ENCODE data around the gene RDX.

Gene RDX

DNA sequence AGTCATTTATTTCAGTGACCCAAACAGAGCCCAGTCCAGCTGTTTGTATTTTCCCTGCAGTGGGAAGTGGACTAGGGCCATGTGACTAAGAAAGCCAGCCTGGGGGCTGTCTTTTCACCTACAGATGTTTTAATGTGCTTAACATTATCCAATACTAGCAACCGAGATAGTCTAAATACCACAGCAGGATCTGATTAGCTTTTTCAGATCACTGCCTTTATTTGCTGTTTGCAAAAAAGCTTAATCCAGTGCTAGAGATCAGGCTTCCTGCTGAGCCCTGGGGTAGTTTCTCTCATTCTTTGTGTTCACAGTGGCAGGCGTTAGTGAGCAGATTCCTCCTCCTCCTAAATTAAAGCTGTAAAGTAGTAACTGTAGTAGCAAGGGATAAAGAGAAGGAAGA is 168.3 kb downstream of the RDX start:
- TF ChIP-seq L3MBTL2 (conservative IDR thresholded peaks at IDR 0.05) (no peak), FOXA1 (IDR thresholded peaks at IDR 0.05) (no peak), TARDBP (IDR thresholded peaks at IDR 0.05) (no peak), SP1 (IDR thresholded peaks at IDR 0.05) (no peak), ZNF384 (IDR thresholded peaks at IDR 0.05) (no peak), FOXK2 (IDR thresholded peaks at IDR 0.05) (no peak), HDGF (IDR thresholded peaks at IDR 0.05; ENCODE audit: borderline replicate concordance) (no peak), BHLHE40 (IDR thresholded peaks at IDR 0.05; ENCODE audit: borderline replicate concordance) (no peak), SUZ12 (IDR thresholded peaks at IDR 0.05) (no peak), NFRKB (IDR thresholded peaks at IDR 0.05) (no peak), ARNT (IDR thresholded peaks at IDR 0.05) (no peak), LEF1 (IDR thresholded peaks at IDR 0.05; ENCODE audit: borderline replicate concordance) (no peak), FOXM1 (IDR thresholded peaks at IDR 0.05; ENCODE audit: borderline replicate concordance) (no peak), ELF4 (IDR thresholded peaks at IDR 0.05) (no peak), PKNOX1 (IDR thresholded peaks at IDR 0.05) (no peak), CTBP1 (IDR thresholded peaks at IDR 0.05; ENCODE audit: borderline replicate concordance) (no peak)
- ChIA-PET CTCF (interaction anchor here (0.7 kb wide), 1 partner anchor 1414 kb away, joined by 3 read pairs; no protein-coding TSS in a partner anchor), POLR2A (interaction anchor here (1.4 kb wide), 1 partner anchor 36 kb away, joined by 3 read pairs; no protein-coding TSS in a partner anchor)
- DNase-seq (ENCODE audit: extremely low spot score) = no peak

- POLR2A ChIA-PET = interaction anchor here (1.4 kb wide), 1 partner anchor 34 kb away, joined by 3 read pairs; no protein-coding TSS in a partner anchor
- TF ChIP-seq ELF4 (IDR thresholded peaks at IDR 0.05) (no peak), FOXM1 (IDR thresholded peaks at IDR 0.05; ENCODE audit: borderline replicate concordance) (no peak), ZNF384 (IDR thresholded peaks at IDR 0.05) (no peak), L3MBTL2 (conservative IDR thresholded peaks at IDR 0.05) (no peak), FOXK2 (IDR thresholded peaks at IDR 0.05) (no peak), LEF1 (IDR thresholded peaks at IDR 0.05; ENCODE audit: borderline replicate concordance) (no peak), CTBP1 (IDR thresholded peaks at IDR 0.05; ENCODE audit: borderline replicate concordance) (no peak), SP1 (IDR thresholded peaks at IDR 0.05) (no peak), FOXA1 (IDR thresholded peaks at IDR 0.05) (no peak), ARNT (IDR thresholded peaks at IDR 0.05) (no peak), SUZ12 (IDR thresholded peaks at IDR 0.05) (no peak), BHLHE40 (IDR thresholded peaks at IDR 0.05; ENCODE audit: borderline replicate concordance) (no peak), PKNOX1 (IDR thresholded peaks at IDR 0.05) (no peak), HDGF (IDR thresholded peaks at IDR 0.05; ENCODE audit: borderline replicate concordance) (no peak), TARDBP (IDR thresholded peaks at IDR 0.05) (no peak), NFRKB (IDR thresholded peaks at IDR 0.05) (no peak)
- CTCF ChIA-PET = no interaction called here
- no peak for DNase-seq (ENCODE audit: extremely low spot score)
These were observed 169.5 kb downstream of the RDX start for GRCh38 chr11:110126936-110127335.

- CTCF ChIA-PET = no interaction called here
These were observed 170.8 kb downstream of the RDX start for GRCh38 chr11:110125632-110126031.

More at GRCh38 chr11:110125632-110126031, 170.8 kb downstream of the RDX start:
- POLR2A ChIA-PET = no interaction called here
- TF ChIP-seq SUZ12 (IDR thresholded peaks at IDR 0.05) = no peak
- TF ChIP-seq PKNOX1 (IDR thresholded peaks at IDR 0.05) = no peak
- no peak for TF ChIP-seq ARNT (IDR thresholded peaks at IDR 0.05)
- no peak for TF ChIP-seq NFRKB (IDR thresholded peaks at IDR 0.05)
- no peak for TF ChIP-seq TARDBP (IDR thresholded peaks at IDR 0.05)
- TF ChIP-seq CTBP1 (IDR thresholded peaks at IDR 0.05; ENCODE audit: borderline replicate concordance) = no peak
- TF ChIP-seq FOXM1 (IDR thresholded peaks at IDR 0.05; ENCODE audit: borderline replicate concordance) = no peak
- no peak for TF ChIP-seq HDGF (IDR thresholded peaks at IDR 0.05; ENCODE audit: borderline replicate concordance)
- no peak for TF ChIP-seq L3MBTL2 (conservative IDR thresholded peaks at IDR 0.05)
- no peak for TF ChIP-seq LEF1 (IDR thresholded peaks at IDR 0.05; ENCODE audit: borderline replicate concordance)
- TF ChIP-seq BHLHE40 (IDR thresholded peaks at IDR 0.05; ENCODE audit: borderline replicate concordance) = no peak
- TF ChIP-seq SP1 (IDR thresholded peaks at IDR 0.05) = no peak
- no peak for TF ChIP-seq FOXA1 (IDR thresholded peaks at IDR 0.05)
- TF ChIP-seq FOXK2 (IDR thresholded peaks at IDR 0.05) = no peak
- TF ChIP-seq ELF4 (IDR thresholded peaks at IDR 0.05) = no peak
- no peak for DNase-seq (ENCODE audit: extremely low spot score)
